NCI-H524 (cell line): ENCODE data around the gene SEC24B.
"Not testable (repeated sequence)": the region's sequence is repeated elsewhere in the genome, so short reads cannot be mapped to it uniquely, and the experiment has no call there.

Experiments
- DNase-seq, 2 experiments: peaks; one replicate each; lab custom pipeline; 2025; lab: John Stamatoyannopoulos, UW

SEC24B gene

DNA sequence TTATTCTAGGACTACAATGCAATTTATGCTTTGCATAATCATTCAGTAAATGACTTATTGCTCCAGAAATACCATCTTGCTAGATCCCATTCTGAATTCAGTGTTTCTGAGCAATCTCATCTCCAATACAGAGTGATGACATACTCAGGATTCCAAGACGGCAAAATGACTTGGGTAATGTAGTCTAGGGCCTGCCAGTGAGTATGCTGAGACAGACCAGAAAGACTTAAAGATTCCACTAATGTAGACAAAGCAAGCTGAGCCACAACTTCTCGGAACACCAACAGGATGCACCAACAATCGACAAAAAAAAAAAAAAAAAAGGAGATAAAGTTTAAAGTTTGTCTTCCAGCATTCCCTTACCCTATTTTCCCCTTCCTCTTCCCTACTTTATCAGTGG, 919 bp upstream of the SEC24B start:
- no peak for DNase-seq

DNA sequence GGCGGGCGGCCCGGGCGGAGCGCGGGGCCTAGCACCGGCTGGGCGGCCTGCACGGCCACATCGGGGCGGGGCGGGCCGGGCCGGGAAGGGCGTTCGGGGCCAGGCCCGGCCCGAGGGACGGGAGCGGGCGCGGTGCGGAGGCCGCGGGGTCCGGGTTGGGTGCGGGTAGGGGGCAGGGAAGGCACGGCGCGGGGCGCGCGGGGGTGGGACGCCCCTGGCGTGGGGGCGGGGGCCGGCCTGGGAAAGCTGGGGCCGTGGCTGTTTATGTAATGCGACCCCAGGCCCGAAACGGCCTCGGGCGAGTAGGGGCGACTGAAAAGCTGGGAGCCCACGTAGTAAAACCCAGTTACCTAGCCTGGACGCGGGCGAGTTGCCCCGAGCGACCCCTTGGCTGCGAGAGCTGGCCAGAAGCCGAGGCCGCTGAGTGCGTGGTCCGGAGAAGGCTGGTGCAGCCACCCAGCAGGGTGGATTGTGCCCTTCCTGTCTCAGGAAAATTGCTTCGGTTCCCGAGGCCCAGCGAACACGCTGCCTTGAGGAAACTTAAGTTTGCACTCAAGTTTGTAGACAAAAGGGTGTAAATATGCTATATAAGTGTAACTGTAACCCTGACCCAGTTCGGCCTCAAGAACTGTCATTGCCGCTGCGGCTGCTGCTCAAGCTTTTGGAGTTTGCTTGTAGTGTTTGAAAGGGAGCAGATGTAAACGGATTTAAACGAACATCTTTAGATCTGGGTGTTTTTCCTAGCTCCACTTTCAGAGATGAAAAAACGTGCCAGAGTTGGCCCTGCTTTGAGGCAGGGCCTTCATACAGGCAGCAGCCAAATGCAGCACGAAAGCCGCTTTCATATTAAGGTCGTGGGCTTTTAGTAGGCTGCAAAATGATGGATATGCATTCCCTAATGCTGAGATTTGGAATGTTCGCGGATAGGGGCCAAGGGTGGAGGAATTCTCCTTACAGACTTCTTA, 674 bp downstream of the SEC24B start:
- peak in 1 of 2 experiments; percentile 9 for DNase-seq

DNA sequence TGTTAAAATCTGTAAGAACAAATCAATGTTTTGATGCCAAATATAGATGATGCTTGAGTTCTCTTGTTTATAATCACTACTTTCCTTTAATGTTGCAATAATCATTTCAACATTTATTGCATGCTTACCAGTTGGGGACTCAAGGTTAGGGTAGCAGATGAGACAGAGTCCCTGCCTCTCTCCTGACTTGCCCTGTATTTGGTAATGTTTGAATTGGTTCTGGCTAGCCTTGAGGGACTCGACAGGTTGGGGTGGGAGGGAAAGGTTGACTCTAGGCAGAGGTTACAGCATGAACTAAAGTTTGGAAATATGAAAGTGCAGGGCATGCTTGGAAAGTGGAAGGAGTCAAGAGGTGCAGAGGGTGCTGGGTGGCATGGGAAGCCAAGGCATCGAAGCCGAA, 2.0 kb downstream of the SEC24B start:
- DNase-seq = no peak

DNA sequence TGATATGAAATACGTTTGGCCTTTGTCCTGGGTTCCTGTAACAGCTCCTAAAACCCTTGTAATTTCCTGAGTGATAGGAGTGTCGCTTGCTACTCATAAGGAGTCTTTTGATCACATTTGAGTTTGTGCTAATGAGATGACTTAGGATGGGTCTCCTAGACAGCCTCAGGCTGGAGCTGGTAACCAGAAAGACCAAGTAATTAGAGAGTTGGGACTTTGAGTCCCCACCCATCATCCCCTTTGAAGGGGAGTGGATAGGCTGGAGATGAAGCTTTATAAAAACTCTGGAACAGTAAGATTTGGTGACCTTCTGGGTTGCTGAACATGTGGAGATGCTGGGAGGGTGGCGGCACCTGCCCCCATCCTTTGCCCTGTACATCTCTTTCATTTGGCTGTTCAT, 2.9 kb downstream of the SEC24B start:
- no peak for DNase-seq

GRCh38 chr4:109440948-109441347, 7.3 kb downstream of the SEC24B start:
- DNase-seq = no peak

DNA sequence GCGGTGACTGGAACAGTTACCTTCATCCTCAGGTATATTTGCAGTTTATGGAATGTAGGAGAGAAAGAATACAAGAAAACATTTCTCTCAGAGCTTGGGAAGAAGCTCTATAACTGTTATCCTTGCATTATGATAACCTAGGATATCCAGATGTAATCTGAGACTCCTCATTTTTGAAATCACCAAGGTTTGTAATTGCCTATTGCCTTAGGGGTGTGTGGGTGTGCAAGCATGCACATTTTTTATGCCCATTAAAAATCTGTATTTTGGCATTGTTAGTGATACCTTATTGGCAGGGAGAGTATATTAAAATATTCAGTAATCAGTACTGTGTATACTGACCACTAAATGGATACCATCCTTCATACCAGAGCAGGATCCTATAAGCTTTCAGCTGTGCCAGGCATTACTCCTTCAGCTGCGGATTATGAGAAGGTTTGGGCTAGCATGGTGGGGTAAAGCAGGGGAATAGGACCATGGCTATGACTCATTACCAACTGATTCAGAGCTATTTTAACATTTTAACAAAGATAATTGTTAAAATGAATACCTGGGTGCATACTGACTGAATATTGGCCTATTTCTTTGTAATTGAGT, 8.3 kb downstream of the SEC24B start:
- DNase-seq = no peak

DNA sequence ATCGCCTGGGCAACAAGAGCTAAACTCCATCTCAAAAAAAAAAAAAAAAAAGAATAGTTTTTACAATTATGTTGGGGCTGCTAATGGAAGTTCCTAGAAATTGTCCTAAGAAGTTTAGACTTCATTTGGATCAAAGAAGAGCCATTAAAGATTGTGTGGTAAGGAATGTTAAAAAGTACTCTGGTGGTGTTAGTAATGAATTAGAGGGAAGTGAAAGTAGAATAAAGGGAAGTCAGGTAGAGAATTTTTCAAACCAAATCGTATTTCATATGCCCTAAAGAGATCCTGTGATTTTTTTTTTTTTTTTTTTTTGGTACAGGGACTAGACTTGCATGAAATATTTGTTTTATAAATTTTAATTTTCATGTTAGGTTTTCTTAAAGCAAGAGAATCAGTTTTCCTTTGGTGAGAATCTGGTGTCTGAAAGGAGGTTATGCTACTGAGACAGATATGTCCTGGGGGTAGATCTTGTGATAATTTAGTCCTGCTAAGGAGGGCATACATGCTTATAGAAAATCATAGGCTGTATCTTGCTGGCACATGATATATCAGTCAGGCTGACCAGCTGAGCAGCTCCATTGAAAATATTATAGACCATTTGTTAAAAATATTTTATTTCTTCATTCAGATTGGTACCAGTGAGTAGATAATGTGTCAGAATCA, 10.7 kb downstream of the SEC24B start:
- no peak for DNase-seq

- no peak for DNase-seq
These were observed 13.7 kb downstream of the SEC24B start for GRCh38 chr4:109447278-109447677.

GRCh38 chr4:109451544-109452273, 18.1 kb downstream of the SEC24B start:
- DNase-seq = no peak

DNA sequence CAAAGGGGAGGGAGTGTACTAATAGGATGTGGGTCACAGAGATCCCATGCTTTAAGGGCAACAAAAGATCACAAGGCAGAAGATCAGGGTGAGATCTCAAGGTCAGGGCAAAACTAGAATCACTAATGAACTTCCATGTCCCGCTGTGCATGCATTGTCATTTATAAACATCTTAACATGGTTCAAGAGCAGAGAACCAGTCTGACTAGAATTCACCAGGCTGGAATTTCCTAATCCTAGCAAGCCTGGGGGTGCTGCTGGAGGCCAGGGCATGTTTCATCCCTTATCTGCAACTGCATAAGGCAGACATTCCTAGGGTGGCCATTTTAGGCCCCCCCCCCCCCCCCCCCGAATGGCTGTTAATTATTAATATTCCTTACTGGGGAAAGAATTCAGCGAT, 19.5 kb downstream of the SEC24B start:
- not testable (repeated sequence) for DNase-seq

DNA sequence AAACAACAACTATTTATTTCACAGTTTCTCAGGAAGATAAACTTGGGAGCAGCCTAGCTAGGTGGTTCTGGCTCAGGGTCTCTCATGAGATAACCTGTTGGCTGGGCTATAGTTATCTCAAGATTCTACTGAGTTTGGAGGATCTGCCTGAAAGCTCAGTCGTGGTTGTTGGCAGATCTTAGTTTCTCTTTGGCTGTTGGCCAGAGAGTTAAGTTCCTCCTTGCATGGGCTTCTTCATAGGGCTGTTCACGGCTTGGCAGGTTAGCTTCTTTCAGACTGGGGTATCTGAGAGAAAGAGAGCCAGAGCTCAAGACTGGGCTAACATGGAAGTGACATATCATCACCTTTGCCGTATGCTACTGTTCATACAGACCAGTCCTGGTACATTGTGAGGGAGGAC, 28.7 kb downstream of the SEC24B start:
- DNase-seq = no peak

- DNase-seq = peak in 1 of 2 experiments; percentile 0
These were observed 29.2 kb downstream of the SEC24B start for GRCh38 chr4:109462802-109463201.

GRCh38 chr4:109465069-109465468, 31.5 kb downstream of the SEC24B start:
- no peak for DNase-seq

- no peak for DNase-seq
These were observed 36.3 kb downstream of the SEC24B start for GRCh38 chr4:109469915-109470314.

DNA sequence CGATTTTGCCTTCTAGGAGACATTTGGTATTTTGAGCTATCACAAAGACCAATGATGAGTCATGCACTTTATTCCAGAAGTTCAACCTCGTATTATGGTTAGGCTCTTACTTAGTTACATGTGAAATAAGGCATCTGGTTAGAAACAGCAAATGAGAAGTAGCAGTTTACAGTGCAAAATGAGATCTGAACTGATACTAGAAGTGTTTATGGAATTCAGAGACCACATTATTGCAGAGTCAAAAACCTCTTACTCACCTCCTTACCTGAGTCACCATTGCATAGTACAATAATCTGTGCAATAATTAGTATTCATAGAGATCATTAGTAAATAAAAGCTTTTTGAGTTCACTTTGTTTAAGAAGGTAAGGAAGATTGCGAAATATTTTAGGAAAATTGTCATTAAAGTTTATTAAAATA, 38.7 kb downstream of the SEC24B start:
- no peak for DNase-seq

DNA sequence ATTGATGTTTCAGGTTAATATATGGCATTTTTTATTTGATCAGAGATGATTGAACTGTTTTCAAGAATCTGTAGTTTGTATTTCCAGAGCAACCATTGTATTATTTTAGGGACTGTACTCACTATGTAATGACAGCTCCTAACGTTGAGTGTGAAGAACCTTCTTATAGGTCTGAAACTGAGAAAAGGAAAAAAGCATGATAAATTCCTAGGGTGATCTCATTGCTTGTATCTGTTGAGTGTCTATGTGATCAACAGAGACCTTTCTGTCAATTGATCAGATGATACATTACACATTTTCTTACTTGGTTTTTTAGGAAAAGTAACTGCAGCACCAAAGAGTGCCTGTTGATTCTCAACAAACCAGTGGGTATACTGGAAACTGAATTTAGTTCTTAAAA, 40.2 kb downstream of the SEC24B start:
- no peak for DNase-seq

GRCh38 chr4:109486007-109486406, 52.4 kb downstream of the SEC24B start:
- DNase-seq = no peak

DNA sequence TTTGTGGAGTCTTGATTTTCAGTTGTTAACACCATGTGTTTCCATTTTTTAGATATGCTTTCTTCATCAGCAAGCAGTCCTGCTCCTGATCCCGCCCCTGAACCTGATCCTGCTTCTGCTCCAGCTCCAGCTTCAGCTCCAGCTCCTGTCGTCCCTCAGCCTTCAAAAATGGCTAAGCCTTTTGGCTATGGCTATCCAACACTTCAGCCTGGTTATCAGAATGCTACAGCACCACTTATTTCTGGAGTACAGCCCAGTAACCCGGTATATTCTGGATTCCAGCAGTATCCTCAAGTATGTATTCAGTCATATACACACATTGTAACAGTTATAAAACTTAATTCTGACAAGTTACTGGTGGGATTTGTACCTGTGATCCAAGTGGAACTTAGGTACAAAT, 60.9 kb downstream of the SEC24B start:
- no peak for DNase-seq

DNA sequence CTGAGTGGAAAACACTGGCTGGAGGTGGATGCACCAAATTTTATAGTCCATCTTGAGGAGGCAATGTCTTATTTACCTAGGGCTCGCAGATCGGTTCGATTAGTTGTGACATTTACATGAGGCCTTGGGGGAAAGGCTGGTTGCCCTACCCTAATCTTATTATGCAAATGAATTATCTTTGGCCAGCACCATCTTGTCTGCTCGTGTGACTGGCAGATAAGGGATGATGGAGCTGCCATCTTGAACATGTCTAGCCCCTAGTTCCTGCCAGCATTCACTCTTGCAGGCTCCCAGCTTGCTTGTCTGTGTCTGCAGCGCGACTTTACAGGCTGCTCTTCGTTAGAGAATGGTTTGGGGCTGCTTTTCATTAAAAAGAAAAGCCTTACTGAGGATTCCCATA, 61.9 kb downstream of the SEC24B start:
- no peak for DNase-seq

GRCh38 chr4:109496875-109497274, 63.3 kb downstream of the SEC24B start:
- no peak for DNase-seq

DNA sequence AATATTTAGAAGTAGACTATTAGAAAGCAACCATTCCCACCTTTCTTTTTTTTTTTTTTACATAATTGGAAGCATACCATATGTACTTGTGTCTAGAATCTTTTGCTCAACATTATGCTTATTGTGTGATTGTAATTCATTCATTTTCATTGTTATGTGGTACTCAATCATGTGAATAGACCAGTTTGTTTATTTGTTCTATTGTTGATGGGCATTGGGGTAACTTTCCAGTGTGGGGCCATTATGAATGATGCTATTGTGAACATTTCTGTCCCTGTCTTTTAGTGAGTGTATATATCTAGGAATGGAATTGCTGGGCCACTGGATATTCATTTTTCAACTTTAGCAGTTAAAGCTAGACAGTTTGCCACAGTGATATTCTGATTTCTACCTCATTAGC, 63.9 kb downstream of the SEC24B start:
- no peak for DNase-seq

GRCh38 chr4:109499513-109499912, 65.9 kb downstream of the SEC24B start:
- no peak for DNase-seq
